Measurements from ENCODE around the gene COASY.

COASY gene

DNA sequence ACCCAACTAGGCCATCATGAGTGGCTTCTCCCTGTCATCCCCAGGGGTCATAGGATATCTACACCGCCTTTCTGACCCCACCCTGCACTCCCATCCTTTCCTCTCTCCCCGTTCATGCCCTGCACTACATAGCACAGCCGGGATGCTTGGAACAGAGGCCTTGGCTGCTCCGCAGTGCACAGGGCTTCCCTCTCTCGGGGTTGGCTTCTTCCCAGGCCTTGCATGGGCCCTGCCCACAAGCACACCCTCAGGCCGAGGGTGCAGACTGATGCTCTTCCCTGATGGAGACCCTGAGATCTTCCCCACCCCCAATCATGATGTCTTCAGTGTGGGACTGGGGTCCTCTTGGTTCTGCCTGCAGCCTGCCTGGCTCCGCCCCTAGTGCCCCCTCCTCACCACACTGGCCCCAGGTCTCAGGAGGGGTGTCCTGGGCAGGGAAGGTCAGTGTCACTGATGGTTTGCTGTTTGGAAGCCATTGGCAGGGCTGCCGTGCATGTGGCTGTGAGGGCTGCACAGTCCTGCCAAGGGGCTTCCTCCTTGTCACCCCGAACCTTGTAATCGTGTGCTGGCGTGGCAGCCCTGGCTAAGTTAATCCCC is 40.2 kb upstream of the COASY start:
- Histone ChIP-seq H3K9me3 (replicated peaks; ENCODE audit: insufficient read depth, low read length) (no peaks in the 10 kb centered on the region), H3K36me3 (replicated peaks; ENCODE audit: insufficient read depth, low read length) (no peaks in the 10 kb centered on the region), H3K9me2 (replicated peaks; ENCODE audit: insufficient read depth, low read length) (no peaks in the 10 kb centered on the region), H3K27me3 (replicated peaks; ENCODE audit: insufficient read depth, low read length) (no peaks in the 10 kb centered on the region), H3K27ac (ENCODE audit: low read length) (no peak overlapping the region), H3F3A (ENCODE audit: insufficient read depth, low read length) (no peaks in the 10 kb centered on the region), H3K4me3 (ENCODE audit: low read length) (no peak overlapping the region), H4K20me1 (ENCODE audit: insufficient read depth, low read length) (no peaks in the 10 kb centered on the region), H3K4me1 (ENCODE audit: low read length) (no peaks in the 10 kb centered on the region), H2AFZ (ENCODE audit: low read length) (no peak overlapping the region), H3K9ac (ENCODE audit: low read length) (no peak overlapping the region), H3K79me2 (ENCODE audit: low read length) (no peaks in the 10 kb centered on the region), H3K4me2 (ENCODE audit: low read depth, low read length) (no peak overlapping the region)
- no peak for DNase-seq
- TF ChIP-seq EZH2phosphoT487 (IDR thresholded peaks at IDR 0.05; ENCODE audit: low read length) (no peak), EZH2 (optimal IDR thresholded peaks at IDR 0.05; ENCODE audit: low read depth, low read length) (no peak)
- TF ChIP-seq, protein P1, sequence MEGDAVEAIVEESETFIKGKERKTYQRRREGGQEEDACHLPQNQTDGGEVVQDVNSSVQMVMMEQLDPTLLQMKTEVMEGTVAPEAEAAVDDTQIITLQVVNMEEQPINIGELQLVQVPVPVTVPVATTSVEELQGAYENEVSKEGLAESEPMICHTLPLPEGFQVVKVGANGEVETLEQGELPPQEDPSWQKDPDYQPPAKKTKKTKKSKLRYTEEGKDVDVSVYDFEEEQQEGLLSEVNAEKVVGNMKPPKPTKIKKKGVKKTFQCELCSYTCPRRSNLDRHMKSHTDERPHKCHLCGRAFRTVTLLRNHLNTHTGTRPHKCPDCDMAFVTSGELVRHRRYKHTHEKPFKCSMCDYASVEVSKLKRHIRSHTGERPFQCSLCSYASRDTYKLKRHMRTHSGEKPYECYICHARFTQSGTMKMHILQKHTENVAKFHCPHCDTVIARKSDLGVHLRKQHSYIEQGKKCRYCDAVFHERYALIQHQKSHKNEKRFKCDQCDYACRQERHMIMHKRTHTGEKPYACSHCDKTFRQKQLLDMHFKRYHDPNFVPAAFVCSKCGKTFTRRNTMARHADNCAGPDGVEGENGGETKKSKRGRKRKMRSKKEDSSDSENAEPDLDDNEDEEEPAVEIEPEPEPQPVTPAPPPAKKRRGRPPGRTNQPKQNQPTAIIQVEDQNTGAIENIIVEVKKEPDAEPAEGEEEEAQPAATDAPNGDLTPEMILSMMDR (IDR thresholded peaks at IDR 0.05; ENCODE audit: low read length), result no peak

DNA sequence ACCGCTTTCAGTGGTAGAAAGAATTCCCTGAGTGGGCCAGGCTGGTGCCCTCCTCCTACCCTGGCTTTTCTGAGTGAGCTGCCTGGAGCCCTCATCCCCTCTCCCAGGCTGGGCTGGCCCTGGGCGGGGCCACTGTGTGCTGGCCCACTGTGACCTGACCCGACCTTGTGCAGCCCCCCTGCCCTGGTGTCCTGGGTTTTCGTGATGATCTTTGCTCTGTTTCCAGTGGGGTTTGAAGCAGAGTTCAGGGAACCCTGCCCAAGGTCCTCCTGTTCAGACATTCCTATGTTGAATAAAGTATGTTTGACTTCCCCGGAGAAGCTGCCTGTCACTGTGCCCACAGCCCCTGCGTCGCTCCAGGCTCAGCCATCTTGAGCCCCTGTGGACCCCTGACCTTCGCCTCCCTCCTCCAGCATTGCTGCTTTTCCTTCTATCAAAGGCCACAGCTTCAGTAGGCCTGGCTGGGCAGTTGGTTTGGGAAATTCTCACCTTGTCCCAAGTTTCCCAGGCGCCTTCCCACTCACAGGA is 39.6 kb upstream of the COASY start:
- TF ChIP-seq EZH2phosphoT487 (IDR thresholded peaks at IDR 0.05; ENCODE audit: low read length), result no peak
- TF ChIP-seq, protein P1 (IDR thresholded peaks at IDR 0.05; ENCODE audit: low read length), result no peak
- TF ChIP-seq EZH2 (optimal IDR thresholded peaks at IDR 0.05; ENCODE audit: low read depth, low read length), result no peak
- Histone ChIP-seq H3K27me3 (replicated peaks; ENCODE audit: insufficient read depth, low read length) (no peaks in the 10 kb centered on the region), H3K9me3 (replicated peaks; ENCODE audit: insufficient read depth, low read length) (no peaks in the 10 kb centered on the region), H3K4me1 (ENCODE audit: low read length) (no peaks in the 10 kb centered on the region), H3F3A (ENCODE audit: insufficient read depth, low read length) (no peaks in the 10 kb centered on the region), H3K4me3 (ENCODE audit: low read length) (no peak overlapping the region), H3K4me2 (ENCODE audit: low read depth, low read length) (no peak overlapping the region), H3K79me2 (ENCODE audit: low read length) (no peaks in the 10 kb centered on the region), H3K9ac (ENCODE audit: low read length) (no peak overlapping the region), H2AFZ (ENCODE audit: low read length) (no peak overlapping the region), H3K9me2 (replicated peaks; ENCODE audit: insufficient read depth, low read length) (no peaks in the 10 kb centered on the region), H4K20me1 (ENCODE audit: insufficient read depth, low read length) (no peaks in the 10 kb centered on the region), H3K36me3 (replicated peaks; ENCODE audit: insufficient read depth, low read length) (no peaks in the 10 kb centered on the region), H3K27ac (ENCODE audit: low read length) (no peak overlapping the region)
- DNase-seq, result no peak

DNA sequence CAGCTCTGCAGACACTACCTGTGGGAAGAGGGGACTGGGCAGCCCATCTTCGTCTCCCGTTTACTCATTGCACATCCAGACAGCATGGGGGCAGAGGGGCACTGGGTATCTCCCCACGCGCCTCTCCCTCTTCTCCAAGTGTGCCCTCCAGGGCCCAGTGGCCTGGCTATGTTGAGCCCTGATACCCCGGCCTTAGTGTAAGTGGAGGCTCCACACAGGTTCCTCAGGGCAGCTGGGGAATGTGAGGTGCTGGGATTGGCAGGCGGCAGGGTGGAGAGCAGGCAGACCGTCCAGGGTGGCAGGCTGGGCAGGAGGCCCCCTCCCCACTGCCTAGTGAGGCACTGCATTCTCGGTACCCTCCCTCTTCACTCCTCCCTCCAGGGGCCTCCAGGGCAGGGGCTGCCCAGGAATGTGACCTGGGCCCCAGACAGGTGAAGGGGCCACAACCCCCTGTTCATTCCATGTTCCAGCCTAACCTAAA is 39.1 kb upstream of the COASY start:
- Histone ChIP-seq H3K4me1 (ENCODE audit: low read length) (no peaks in the 10 kb centered on the region), H3K27me3 (replicated peaks; ENCODE audit: insufficient read depth, low read length) (no peaks in the 10 kb centered on the region), H4K20me1 (ENCODE audit: insufficient read depth, low read length) (no peaks in the 10 kb centered on the region), H3K36me3 (replicated peaks; ENCODE audit: insufficient read depth, low read length) (no peaks in the 10 kb centered on the region), H3K9ac (ENCODE audit: low read length) (no peak overlapping the region), H2AFZ (ENCODE audit: low read length) (no peak overlapping the region), H3K79me2 (ENCODE audit: low read length) (no peaks in the 10 kb centered on the region), H3K9me2 (replicated peaks; ENCODE audit: insufficient read depth, low read length) (no peaks in the 10 kb centered on the region), H3K4me3 (ENCODE audit: low read length) (no peak overlapping the region), H3K9me3 (replicated peaks; ENCODE audit: insufficient read depth, low read length) (no peaks in the 10 kb centered on the region), H3K4me2 (ENCODE audit: low read depth, low read length) (no peak overlapping the region), H3K27ac (ENCODE audit: low read length) (no peak overlapping the region), H3F3A (ENCODE audit: insufficient read depth, low read length) (no peaks in the 10 kb centered on the region)
- DNase-seq, result no peak
- TF ChIP-seq EZH2 (optimal IDR thresholded peaks at IDR 0.05; ENCODE audit: low read depth, low read length) (no peak), EZH2phosphoT487 (IDR thresholded peaks at IDR 0.05; ENCODE audit: low read length) (no peak)
- TF ChIP-seq, protein P1 (IDR thresholded peaks at IDR 0.05; ENCODE audit: low read length), result no peak
